ENCODE measurements around the gene FIBIN.
"Not testable (repeated sequence)": the region's sequence is repeated elsewhere in the genome, so short reads cannot be mapped to it uniquely, and the experiment has no call there.

The FIBIN gene

GRCh38 chr11:26993965-26994457 lies at the start of gene FIBIN:
Gene FIBIN, plus strand, starts transcription at chr11:26994112. Its CDS starts 415 bp downstream, at chr11:26994527.
- DNase-seq (ENCODE audit: low read depth in 2 of 2): no peak

- no peak for DNase-seq (ENCODE audit: low read depth in 2 of 2)
Measured at GRCh38 chr11:26944866-26945664, 48.8 kb upstream of the FIBIN start.

GRCh38 chr11:26946257-26946716 lies 47.6 kb upstream of the FIBIN start:
- DNase-seq (ENCODE audit: low read depth in 2 of 2): no peak

- DNase-seq (ENCODE audit: low read depth in 2 of 2): no peak
Measured at GRCh38 chr11:26947379-26947844, 46.5 kb upstream of the FIBIN start.

GRCh38 chr11:26947904-26948639 lies 45.8 kb upstream of the FIBIN start:
- DNase-seq (ENCODE audit: low read depth in 2 of 2): no peak

- no peak for DNase-seq (ENCODE audit: low read depth in 2 of 2)
Measured at GRCh38 chr11:26948881-26949280, 45.0 kb upstream of the FIBIN start.

- DNase-seq (ENCODE audit: low read depth in 2 of 2): no peak
Measured at GRCh38 chr11:26949846-26950245, 44.1 kb upstream of the FIBIN start.

GRCh38 chr11:26950260-26950719 lies 43.6 kb upstream of the FIBIN start:
- DNase-seq (ENCODE audit: low read depth in 2 of 2): no peak

GRCh38 chr11:26951809-26952515 lies 42.0 kb upstream of the FIBIN start:
- no peak for DNase-seq (ENCODE audit: low read depth in 2 of 2)

GRCh38 chr11:26953770-26954392 lies 40.0 kb upstream of the FIBIN start:
- no peak for DNase-seq (ENCODE audit: low read depth in 2 of 2)

GRCh38 chr11:26958005-26958701 lies 35.8 kb upstream of the FIBIN start:
- DNase-seq (ENCODE audit: low read depth in 2 of 2): no peak

- no peak for DNase-seq (ENCODE audit: low read depth in 2 of 2)
Measured at GRCh38 chr11:26958702-26959049, 35.2 kb upstream of the FIBIN start.

GRCh38 chr11:26960281-26960680 lies 33.6 kb upstream of the FIBIN start:
- DNase-seq (ENCODE audit: low read depth in 2 of 2): no peak

GRCh38 chr11:26963764-26964163 lies 30.1 kb upstream of the FIBIN start:
- no peak for DNase-seq (ENCODE audit: low read depth in 2 of 2)

- no peak for DNase-seq (ENCODE audit: low read depth in 2 of 2)
Measured at GRCh38 chr11:26964339-26964738, 29.6 kb upstream of the FIBIN start.

GRCh38 chr11:26964847-26965485 lies 28.9 kb upstream of the FIBIN start:
- DNase-seq (ENCODE audit: low read depth in 2 of 2): not testable (repeated sequence)

- no peak for DNase-seq (ENCODE audit: low read depth in 2 of 2)
Measured at GRCh38 chr11:26971961-26972360, 22.0 kb upstream of the FIBIN start.

GRCh38 chr11:26974069-26974783 lies 19.7 kb upstream of the FIBIN start:
- no peak for DNase-seq (ENCODE audit: low read depth in 2 of 2)

GRCh38 chr11:26974996-26975395 lies 18.9 kb upstream of the FIBIN start:
- DNase-seq (ENCODE audit: low read depth in 2 of 2): no peak

- no peak for DNase-seq (ENCODE audit: low read depth in 2 of 2)
Measured at GRCh38 chr11:26976389-26976788, 17.5 kb upstream of the FIBIN start.
